ENCODE results near the gene METAP2. TPM values are rescaled to one million over a fixed set of nuclear protein-coding genes. Genes with fewer than 3 reads are reported as not detected.

The METAP2 gene
- total and polyA plus RNA-seq, 2 donors (not counting 3 experiments of a cell fraction or from before 2014, with no cell fraction given) = 28.5 to 105 TPM

DNA sequence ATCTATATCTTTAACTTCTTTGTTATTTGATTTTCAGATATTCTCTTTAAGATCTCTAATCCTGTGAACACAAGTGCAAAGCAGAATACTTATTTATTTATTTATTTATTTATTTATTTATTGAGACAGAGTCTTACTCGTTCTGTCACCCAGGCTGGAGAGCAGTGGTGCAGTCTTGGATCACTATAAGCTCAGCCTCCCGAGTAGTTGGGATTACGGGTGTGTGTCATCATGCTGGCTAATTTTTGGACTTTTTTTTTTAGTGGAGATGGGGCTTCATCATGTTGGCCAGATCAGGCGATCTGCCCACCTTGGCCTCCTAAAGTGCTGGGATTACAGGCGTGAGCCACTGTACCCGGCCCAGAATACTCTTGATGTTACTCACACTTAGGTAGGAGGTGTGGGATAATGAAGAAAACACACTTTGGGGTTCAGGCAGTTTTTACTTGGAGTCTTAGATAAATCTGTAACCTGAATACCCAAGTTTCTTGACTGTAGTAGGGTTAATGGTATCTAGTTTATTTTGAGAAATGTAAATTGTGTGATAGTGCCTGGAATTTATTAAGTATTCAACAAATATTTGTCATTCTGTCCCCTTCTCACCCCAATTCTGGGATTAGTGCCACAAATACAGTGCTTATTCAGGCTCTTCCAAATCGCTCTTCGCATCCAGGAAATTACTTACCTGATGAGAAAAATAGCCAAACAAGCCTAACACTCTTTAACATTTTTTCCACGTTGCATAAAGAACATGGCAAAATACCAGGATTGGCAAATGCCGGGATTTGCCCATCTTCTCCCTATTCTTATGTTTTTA, 33.0 kb downstream of the METAP2 start:
- no peak overlapping the region for H3K4me2 ChIP-seq (ENCODE audit: insufficient read depth, low read length)
- dilution Hi-C loops (cut with MboI; ENCODE audit: extremely low pct_ligation_motif_present, low sequenced_read_pairs) (no loop called here), intact Hi-C loops (cut with micrococcal nuclease) (no loop called here)
- no peak for TF ChIP-seq MYC (IDR thresholded peaks at IDR 0.05; ENCODE audit: low read depth, low read length)
- TF ChIP-seq, protein P1, sequence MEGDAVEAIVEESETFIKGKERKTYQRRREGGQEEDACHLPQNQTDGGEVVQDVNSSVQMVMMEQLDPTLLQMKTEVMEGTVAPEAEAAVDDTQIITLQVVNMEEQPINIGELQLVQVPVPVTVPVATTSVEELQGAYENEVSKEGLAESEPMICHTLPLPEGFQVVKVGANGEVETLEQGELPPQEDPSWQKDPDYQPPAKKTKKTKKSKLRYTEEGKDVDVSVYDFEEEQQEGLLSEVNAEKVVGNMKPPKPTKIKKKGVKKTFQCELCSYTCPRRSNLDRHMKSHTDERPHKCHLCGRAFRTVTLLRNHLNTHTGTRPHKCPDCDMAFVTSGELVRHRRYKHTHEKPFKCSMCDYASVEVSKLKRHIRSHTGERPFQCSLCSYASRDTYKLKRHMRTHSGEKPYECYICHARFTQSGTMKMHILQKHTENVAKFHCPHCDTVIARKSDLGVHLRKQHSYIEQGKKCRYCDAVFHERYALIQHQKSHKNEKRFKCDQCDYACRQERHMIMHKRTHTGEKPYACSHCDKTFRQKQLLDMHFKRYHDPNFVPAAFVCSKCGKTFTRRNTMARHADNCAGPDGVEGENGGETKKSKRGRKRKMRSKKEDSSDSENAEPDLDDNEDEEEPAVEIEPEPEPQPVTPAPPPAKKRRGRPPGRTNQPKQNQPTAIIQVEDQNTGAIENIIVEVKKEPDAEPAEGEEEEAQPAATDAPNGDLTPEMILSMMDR (IDR thresholded peaks at IDR 0.05; ENCODE audit: extremely low read depth in 1 of 2, insufficient read depth in 1 of 2, low read depth in 1 of 2, low read length in 2 of 2) = no peak
- TF ChIP-seq POLR2AphosphoS5 (IDR thresholded peaks at IDR 0.05; ENCODE audit: insufficient read depth, low read depth, low read length) = no peak
- TF ChIP-seq EZH2 (IDR thresholded peaks at IDR 0.05; ENCODE audit: borderline replicate concordance, low read depth, low read length, severe bottlenecking) = no peak
- TF ChIP-seq, protein P2, sequence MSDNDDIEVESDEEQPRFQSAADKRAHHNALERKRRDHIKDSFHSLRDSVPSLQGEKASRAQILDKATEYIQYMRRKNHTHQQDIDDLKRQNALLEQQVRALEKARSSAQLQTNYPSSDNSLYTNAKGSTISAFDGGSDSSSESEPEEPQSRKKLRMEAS (IDR thresholded peaks at IDR 0.05; ENCODE audit: insufficient read depth, insufficient read length) = no peak
- no peak for TF ChIP-seq POLR2A (IDR thresholded peaks at IDR 0.05; ENCODE audit: low read depth, low read length)
- TF ChIP-seq FOS (IDR thresholded peaks at IDR 0.05; ENCODE audit: borderline replicate concordance, insufficient read depth, low read length) = no peak
- TF ChIP-seq JUN (IDR thresholded peaks at IDR 0.05; ENCODE audit: borderline replicate concordance, insufficient read depth, insufficient read length, low read depth) = no peak
- TF ChIP-seq GATA2 (IDR thresholded peaks at IDR 0.05; ENCODE audit: insufficient read depth, insufficient read length, low read depth, low read length) = no peak
- no peaks in the 10 kb centered on the region for H3K9me1 ChIP-seq (replicated peaks; ENCODE audit: control insufficient read depth, extremely low read depth, insufficient read depth, low read length)
- H3K4me1 ChIP-seq (ENCODE audit: control insufficient read depth, extremely low read depth, insufficient read depth, low read length) = no peaks in the 10 kb centered on the region
- no peak for DNase-seq (ENCODE audit: low read depth, low spot score)
- no TSS peak for BruUV-seq (replicated peaks)
- ChIA-PET CTCF (interaction anchor here (1.2 to 2.7 kb wide), 2 partner anchors 27 to 28 kb away, joined by 5 to 10 read pairs; no protein-coding TSS in a partner anchor), POLR2A (no interaction called here)
- no peaks in the 10 kb centered on the region for H4K20me1 ChIP-seq (replicated peaks; ENCODE audit: control insufficient read depth, extremely low read depth, insufficient read depth, low read length)
- peaks cover 7 to 20% of the 10 kb centered on the region in 2 experiments for H3K36me3 ChIP-seq (ENCODE audit: control insufficient read depth in 2 of 2, extremely low read depth in 1 of 2, insufficient read depth in 2 of 2, low read length in 2 of 2)
- no peak overlapping the region for H3K4me3 ChIP-seq (replicated peaks in 1 of 3; ENCODE audit: insufficient read depth in 1 of 3, low read depth in 1 of 3, low read length in 3 of 3)
- no peaks in the 10 kb centered on the region for H3K27me3 ChIP-seq (ENCODE audit: control insufficient read depth in 2 of 2, insufficient read depth in 2 of 2, low read length in 2 of 2)
- no peaks in the 10 kb centered on the region for H3K9me3 ChIP-seq (replicated peaks; ENCODE audit: control insufficient read depth, insufficient read depth, low read length)
- no peak overlapping the region for H3K27ac ChIP-seq (ENCODE audit: insufficient read depth, low read depth, low read length)
- no peak for FAIRE-seq
- no peak overlapping the region for H3K9ac ChIP-seq (replicated peaks; ENCODE audit: extremely low read depth, insufficient read depth, low read length)
- H3K79me2 ChIP-seq (ENCODE audit: control insufficient read depth, insufficient read depth, low read length) = peaks cover 3% of the 10 kb centered on the region
- no peak overlapping the region for H2AFZ ChIP-seq (ENCODE audit: low read depth, low read length)

Data from endothelial cell of umbilical vein (primary cell).